Osteoblast (primary cell): Measurements from ENCODE around the gene ZCCHC24. TPM values are rescaled to one million over a fixed set of nuclear protein-coding genes. Genes with fewer than 3 reads are reported as not detected.

Source experiments
- DNase-seq: peaks from one replicate; pipeline ENCODE4 v3.0.0; 2011; ENCODE audit warnings: low spot score, mixed read lengths; ENCODE audit not compliant: insufficient read length; ENCODE audit errors: missing footprints
- H2AFZ ChIP-seq: 2 replicates; pipeline ENCODE4 v1.6.0; 2011; ENCODE audit warnings: mild to moderate bottlenecking, low read length
- H3K27ac ChIP-seq: 2 replicates; pipeline ENCODE4 v1.5.1; 2011; ENCODE audit warnings: mild to moderate bottlenecking, low read depth, low read length, moderate library complexity
- H3K27me3 ChIP-seq: 2 replicates; pipeline ENCODE4 v1.6.0; 2012; ENCODE audit warnings: mild to moderate bottlenecking, control low read depth, inconsistent platforms, low read length, moderate library complexity; ENCODE audit not compliant: insufficient read depth
- H3K36me3 ChIP-seq: 2 replicates; pipeline ENCODE4 v1.5.1; 2011; ENCODE audit warnings: mild to moderate bottlenecking, low read length, control low read depth, moderate library complexity; ENCODE audit not compliant: insufficient read depth
- H3K4me1 ChIP-seq: 2 replicates; pipeline ENCODE4 v1.5.1; 2011; ENCODE audit warnings: mild to moderate bottlenecking, low read length, control low read depth, moderate library complexity; ENCODE audit not compliant: insufficient read depth
- H3K4me2 ChIP-seq: 2 replicates; pipeline ENCODE4 v1.6.0; 2011; ENCODE audit warnings: mild to moderate bottlenecking, low read length; ENCODE audit not compliant: insufficient read depth
- H3K4me3 ChIP-seq: fragments of 200-600 bp; sonication (generic); 3 replicates; pipeline ENCODE4 v1.5.1; 2012; ENCODE audit warnings: mild to moderate bottlenecking, low read length, inconsistent platforms; ENCODE audit not compliant: insufficient read depth
- H3K79me2 ChIP-seq: 2 replicates; pipeline ENCODE4 v1.6.0; 2012; ENCODE audit warnings: mild to moderate bottlenecking, low read length, control low read depth, inconsistent platforms; ENCODE audit not compliant: insufficient read depth
- H3K9me3 ChIP-seq: 2 replicates; pipeline ENCODE4 v1.5.1; 2011; ENCODE audit warnings: low read depth, low read length, control low read depth
- H4K20me1 ChIP-seq: 2 replicates; pipeline ENCODE4 v1.6.0; 2012; ENCODE audit warnings: mild to moderate bottlenecking, low read length, control low read depth; ENCODE audit not compliant: insufficient read depth
- CTCF ChIP-seq: IDR thresholded peaks from 2 replicates; pipeline ENCODE4 v1.5.1; 2011; ENCODE audit warnings: mild to moderate bottlenecking, low read depth, low read length, moderate library complexity; ENCODE audit errors: extremely low read depth
- total RNA-seq: library from RNA; depleted of rRNA; stranded (reverse); fragments of >200 nt; gene quantifications from 2 replicates; pipeline ENCODE4 v1.2.3, GENCODE V29; 2012

The ZCCHC24 gene
- total RNA-seq, 1 donor, result 48.5 TPM

GRCh38 chr10:79387974-79388850, 57.2 kb downstream of the ZCCHC24 start:
- Histone ChIP-seq H3K4me2 (no peak overlapping the region), H2AFZ (no peak overlapping the region), H3K4me1 (no peaks in the 10 kb centered on the region), H4K20me1 (peaks cover 7% of the 10 kb centered on the region), H3K36me3 (peaks cover 34% of the 10 kb centered on the region), H3K9me3 (no peaks in the 10 kb centered on the region), H3K27ac (no peak overlapping the region), H3K79me2 (no peaks in the 10 kb centered on the region), H3K27me3 (no peaks in the 10 kb centered on the region), H3K4me3 (no peak overlapping the region)
- TF ChIP-seq CTCF, result no peak
- peak; percentile 77 for DNase-seq

- TF ChIP-seq CTCF, result no peak
- Histone ChIP-seq H3K36me3 (peaks cover 31% of the 10 kb centered on the region), H4K20me1 (peaks cover 7% of the 10 kb centered on the region)
Observed at GRCh38 chr10:79387466-79387973, 57.9 kb downstream of the ZCCHC24 start.

GRCh38 chr10:79386637-79387465, 58.6 kb downstream of the ZCCHC24 start:
- H3K4me2 ChIP-seq, result no peak overlapping the region
- no peak for TF ChIP-seq CTCF
- H3K4me1 ChIP-seq, result peaks cover 9% of the 10 kb centered on the region
- no peaks in the 10 kb centered on the region for H3K27me3 ChIP-seq
- no peak overlapping the region for H2AFZ ChIP-seq
- no peak overlapping the region for H3K4me3 ChIP-seq
- peaks cover 30% of the 10 kb centered on the region for H3K36me3 ChIP-seq
- DNase-seq, result peak; percentile 85
- peaks cover 7% of the 10 kb centered on the region for H4K20me1 ChIP-seq
- H3K79me2 ChIP-seq, result no peaks in the 10 kb centered on the region
- H3K9me3 ChIP-seq, result no peaks in the 10 kb centered on the region
- no peak overlapping the region for H3K27ac ChIP-seq

More at GRCh38 chr10:79387466-79387973, 57.9 kb downstream of the ZCCHC24 start:
- H3K79me2 ChIP-seq, result no peaks in the 10 kb centered on the region
- no peak overlapping the region for H2AFZ ChIP-seq
- no peak overlapping the region for H3K27ac ChIP-seq
- peak; percentile 65 for DNase-seq
- no peaks in the 10 kb centered on the region for H3K9me3 ChIP-seq
- no peak overlapping the region for H3K4me3 ChIP-seq
- peaks cover 3% of the 10 kb centered on the region for H3K4me1 ChIP-seq
- H3K27me3 ChIP-seq, result no peaks in the 10 kb centered on the region
- H3K4me2 ChIP-seq, result no peak overlapping the region
